SK-N-SH (cell line): ENCODE data around the gene SLC35C1.
A peak's percentile ranks its signal among the peaks of the same experiment; 100 is the strongest.

Source experiments
- CHD2 ChIP-seq: fragments of 150-350 bp; IDR thresholded peaks from 2 replicates; pipeline ENCODE4 v1.6.1; 2018; ENCODE audit warnings: low read length; ENCODE audit not compliant: partially characterized antibody
- CTCF ChIP-seq: fragments of 200-600 bp; sonication (generic); IDR thresholded peaks from 2 replicates; pipeline ENCODE4 v1.6.1; 2017; ENCODE audit warnings: antibody characterized with exemption, mild to moderate bottlenecking, moderate library complexity
- EP300 ChIP-seq, 2 experiments: IDR thresholded peaks; 2 replicates each; pipeline versions ENCODE4 v1.4.0 to v1.6.1; 2012; ENCODE audit warnings: borderline replicate concordance in 1 of 2, low read depth in 1 of 2, low read length in 1 of 2
- EZH2phosphoT487 ChIP-seq: fragments of 200-600 bp; sonication (generic); IDR thresholded peaks from 2 replicates; pipeline ENCODE4 v1.6.1; 2017; ENCODE audit warnings: low read depth, mixed run types, mild to moderate bottlenecking, antibody characterized with exemption, moderate library complexity, borderline replicate concordance
- GABPA ChIP-seq: IDR thresholded peaks from 2 replicates; pipeline ENCODE4 v1.4.0; 2012; ENCODE audit warnings: low read depth, mild to moderate bottlenecking
- IRF3 ChIP-seq: fragments of 150-350 bp; IDR thresholded peaks from 2 replicates; pipeline ENCODE4 v1.6.1; 2016; ENCODE audit warnings: mild to moderate bottlenecking, low read depth, low read length
- JUND ChIP-seq: IDR thresholded peaks from 2 replicates; pipeline ENCODE4 v1.4.0; 2012
- MAX ChIP-seq: IDR thresholded peaks from 2 replicates; pipeline ENCODE4 v1.4.0; 2012; ENCODE audit warnings: low read depth
- NFIC ChIP-seq: IDR thresholded peaks from 2 replicates; pipeline ENCODE4 v1.4.0; 2012; ENCODE audit warnings: borderline replicate concordance
- POLR2AphosphoS5 ChIP-seq: IDR thresholded peaks from 2 replicates; pipeline ENCODE4 v1.6.1; 2012; ENCODE audit warnings: low read depth, low read length
- RCOR1 ChIP-seq: fragments of 150-350 bp; IDR thresholded peaks from 2 replicates; pipeline ENCODE4 v1.6.1; 2017; ENCODE audit warnings: antibody characterized with exemption, low read length
- REST ChIP-seq: IDR thresholded peaks from 2 replicates; pipeline ENCODE4 v1.6.1; 2012; ENCODE audit warnings: mild to moderate bottlenecking, low read depth, low read length, moderate library complexity
- RFX5 ChIP-seq: IDR thresholded peaks from 2 replicates; pipeline ENCODE4 v1.6.1; 2012; ENCODE audit warnings: mild to moderate bottlenecking, improper control_type of control experiment, low read length
- TEAD4 ChIP-seq: IDR thresholded peaks from 2 replicates; pipeline ENCODE4 v1.4.0; 2012; ENCODE audit warnings: mild to moderate bottlenecking, borderline replicate concordance; ENCODE audit not compliant: insufficient read depth

- TF ChIP-seq EZH2phosphoT487 (no peak), IRF3 (no peak), EP300 (IDR thresholded peaks at IDR 0.05; ENCODE audit: borderline replicate concordance in 1 of 2, low read depth in 1 of 2, low read length in 1 of 2) (no peak), RFX5 (no peak), CTCF (peak; percentile 91), MAX (no peak), POLR2AphosphoS5 (no peak), NFIC (no peak), CHD2 (peak; percentile 18), REST (no peak), TEAD4 (no peak), RCOR1 (peak; percentile 61; the same call in 1 of the 2 replicates), GABPA (no peak), JUND (no peak)
Observed at GRCh38 chr11:45771566-45772448, 33.1 kb upstream of the SLC35C1 start.
